SKM-1 (cell line): ENCODE measurements around the gene MALRD1.

ENCODE experiments used
- DNase-seq: peaks from one replicate; lab custom pipeline; 2025; ENCODE audit not compliant: unreplicated experiment; lab: John Stamatoyannopoulos, UW

Gene MALRD1

GRCh38 chr10:19570120-19570519 lies 521.5 kb downstream of the MALRD1 start:
- DNase-seq: no peak

- DNase-seq: no peak
Measured at GRCh38 chr10:19570991-19571390, 522.4 kb downstream of the MALRD1 start.

- no peak for DNase-seq
Measured at GRCh38 chr10:19572056-19572455, 523.5 kb downstream of the MALRD1 start.

GRCh38 chr10:19576576-19576975 lies 528.0 kb downstream of the MALRD1 start:
- no peak for DNase-seq

GRCh38 chr10:19577381-19577780 lies 528.8 kb downstream of the MALRD1 start:
- DNase-seq: no peak

GRCh38 chr10:19577807-19578206 lies 529.2 kb downstream of the MALRD1 start:
- no peak for DNase-seq

- DNase-seq: no peak
Measured at GRCh38 chr10:19578571-19578970, 530.0 kb downstream of the MALRD1 start.

- no peak for DNase-seq
Measured at GRCh38 chr10:19579761-19580545, 531.4 kb downstream of the MALRD1 start.

GRCh38 chr10:19580691-19581090 lies 532.1 kb downstream of the MALRD1 start:
- DNase-seq: no peak

- no peak for DNase-seq
Measured at GRCh38 chr10:19588608-19589007, 540.0 kb downstream of the MALRD1 start.

GRCh38 chr10:19592276-19592675 lies 543.7 kb downstream of the MALRD1 start:
- DNase-seq: no peak

GRCh38 chr10:19595212-19595845 lies 546.7 kb downstream of the MALRD1 start:
- no peak for DNase-seq

- no peak for DNase-seq
Measured at GRCh38 chr10:19605806-19606205, 557.2 kb downstream of the MALRD1 start.

- no peak for DNase-seq
Measured at GRCh38 chr10:19606968-19607367, 558.4 kb downstream of the MALRD1 start.

- DNase-seq: no peak
Measured at GRCh38 chr10:19611775-19612174, 563.2 kb downstream of the MALRD1 start.

- no peak for DNase-seq
Measured at GRCh38 chr10:19616966-19617365, 568.4 kb downstream of the MALRD1 start.

GRCh38 chr10:19620811-19621210 lies 572.2 kb downstream of the MALRD1 start:
- no peak for DNase-seq

- DNase-seq: no peak
Measured at GRCh38 chr10:19623321-19623720, 574.7 kb downstream of the MALRD1 start.

GRCh38 chr10:19626156-19626555 lies 577.6 kb downstream of the MALRD1 start:
- DNase-seq: no peak

- no peak for DNase-seq
Measured at GRCh38 chr10:19628767-19629560, 580.4 kb downstream of the MALRD1 start.

- no peak for DNase-seq
Measured at GRCh38 chr10:19629567-19629966, 581.0 kb downstream of the MALRD1 start.

- no peak for DNase-seq
Measured at GRCh38 chr10:19634163-19634562, 585.6 kb downstream of the MALRD1 start.
